ENCODE measurements around the gene USP12. TPM values are rescaled to one million over a fixed set of nuclear protein-coding genes. Genes with fewer than 3 reads are reported as not detected.
A peak's percentile ranks its signal among the peaks of the same experiment; 100 is the strongest.

The USP12 gene
- total and polyA plus RNA-seq, 10 donors = 13.3 to 37.3 (median 28.3) TPM

- intact Hi-C loops (cut with DNase I; ENCODE audit: low total_unique reads) = no loop called here
- H3K27ac ChIP-seq = peak overlapping the region in 5 of 8 donors; percentile 48 to 77 (median 67)
- no peaks in the 10 kb centered on the region for H3K9me3 ChIP-seq
- H3K36me3 ChIP-seq = no peaks in the 10 kb centered on the region
- peak overlapping the region in 1 of 8 donors; percentile 23 for H3K4me3 ChIP-seq
- DNase-seq = no peak
- no peaks in the 10 kb centered on the region for H3K27me3 ChIP-seq (replicated peaks in 1 of 7)
- TF ChIP-seq POLR2A (IDR thresholded peaks at IDR 0.05) (no peak), POLR2AphosphoS5 (IDR thresholded peaks at IDR 0.05) (peak in 2 of 3 donors; percentile 23 to 54)
- H3K4me1 ChIP-seq = peaks cover 0 to 12% (median 0%) of the 10 kb centered on the region in 6 donors
- 67 to 79% (median 72%) methylated on average over 15 of the region's 15 CpGs for WGBS, 5 donors
Observed at GRCh38 chr13:27044837-27045570, 126.6 kb downstream of the USP12 start.

- H3K36me3 ChIP-seq = no peaks in the 10 kb centered on the region
- intact Hi-C loops (cut with DNase I; ENCODE audit: low total_unique reads) = no loop called here
- no peak overlapping the region for H3K27ac ChIP-seq
- 44 to 67% (median 63%) methylated on average over 6 of the region's 6 CpGs for WGBS, 5 donors
- no peak for DNase-seq
- H3K9me3 ChIP-seq = no peaks in the 10 kb centered on the region
- no peak overlapping the region for H3K4me3 ChIP-seq
- H3K27me3 ChIP-seq (replicated peaks in 1 of 7) = peaks cover 0 to 4% (median 0%) of the 10 kb centered on the region in 7 donors
- peaks cover 0 to 12% (median 0%) of the 10 kb centered on the region in 6 donors for H3K4me1 ChIP-seq
- TF ChIP-seq POLR2AphosphoS5 (IDR thresholded peaks at IDR 0.05) = no peak
- no peak for TF ChIP-seq POLR2A (IDR thresholded peaks at IDR 0.05)
- TF ChIP-seq, protein P1, sequence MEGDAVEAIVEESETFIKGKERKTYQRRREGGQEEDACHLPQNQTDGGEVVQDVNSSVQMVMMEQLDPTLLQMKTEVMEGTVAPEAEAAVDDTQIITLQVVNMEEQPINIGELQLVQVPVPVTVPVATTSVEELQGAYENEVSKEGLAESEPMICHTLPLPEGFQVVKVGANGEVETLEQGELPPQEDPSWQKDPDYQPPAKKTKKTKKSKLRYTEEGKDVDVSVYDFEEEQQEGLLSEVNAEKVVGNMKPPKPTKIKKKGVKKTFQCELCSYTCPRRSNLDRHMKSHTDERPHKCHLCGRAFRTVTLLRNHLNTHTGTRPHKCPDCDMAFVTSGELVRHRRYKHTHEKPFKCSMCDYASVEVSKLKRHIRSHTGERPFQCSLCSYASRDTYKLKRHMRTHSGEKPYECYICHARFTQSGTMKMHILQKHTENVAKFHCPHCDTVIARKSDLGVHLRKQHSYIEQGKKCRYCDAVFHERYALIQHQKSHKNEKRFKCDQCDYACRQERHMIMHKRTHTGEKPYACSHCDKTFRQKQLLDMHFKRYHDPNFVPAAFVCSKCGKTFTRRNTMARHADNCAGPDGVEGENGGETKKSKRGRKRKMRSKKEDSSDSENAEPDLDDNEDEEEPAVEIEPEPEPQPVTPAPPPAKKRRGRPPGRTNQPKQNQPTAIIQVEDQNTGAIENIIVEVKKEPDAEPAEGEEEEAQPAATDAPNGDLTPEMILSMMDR (IDR thresholded peaks at IDR 0.05 in 8 of 11, conservative IDR thresholded peaks at IDR 0.05 in 3 of 11) = no peak
Observed at GRCh38 chr13:27043013-27043412, 128.6 kb downstream of the USP12 start.

DNA sequence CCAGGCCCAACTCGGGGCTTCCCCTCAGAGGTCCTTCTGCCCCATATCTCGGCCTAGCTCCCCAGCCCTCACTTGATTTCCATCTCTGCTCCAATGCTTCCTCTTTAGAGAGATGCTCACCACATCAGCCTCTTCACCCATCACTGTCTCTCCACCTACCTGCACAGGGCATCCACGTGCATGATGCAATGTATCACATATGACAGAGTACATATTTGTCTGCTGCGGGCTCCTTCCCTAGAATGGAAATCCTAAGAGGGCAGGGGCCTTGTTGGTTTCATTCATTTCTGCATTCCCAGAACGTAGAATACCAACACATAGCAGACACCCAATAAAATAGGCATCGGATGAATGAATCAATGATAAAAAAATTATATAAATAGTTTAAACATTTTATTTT lies 130.3 kb downstream of the USP12 start:
- DNase-seq = no peak
- Histone ChIP-seq H3K4me1 (peaks cover 0 to 12% (median 0%) of the 10 kb centered on the region in 6 donors), H3K4me3 (no peak overlapping the region), H3K9me3 (no peaks in the 10 kb centered on the region), H3K36me3 (no peaks in the 10 kb centered on the region), H3K27me3 (replicated peaks in 1 of 7) (peaks cover 0 to 9% (median 0%) of the 10 kb centered on the region in 7 donors), H3K27ac (no peak overlapping the region)
- WGBS, 5 donors = 80 to 89% (median 82%) methylated on average over 6 of the region's 6 CpGs
- TF ChIP-seq, protein P1 (IDR thresholded peaks at IDR 0.05 in 8 of 11, conservative IDR thresholded peaks at IDR 0.05 in 3 of 11) = no peak
- TF ChIP-seq POLR2AphosphoS5 (IDR thresholded peaks at IDR 0.05) (no peak), POLR2A (IDR thresholded peaks at IDR 0.05) (no peak)
- intact Hi-C loops (cut with DNase I; ENCODE audit: low total_unique reads) = no loop called here

DNA sequence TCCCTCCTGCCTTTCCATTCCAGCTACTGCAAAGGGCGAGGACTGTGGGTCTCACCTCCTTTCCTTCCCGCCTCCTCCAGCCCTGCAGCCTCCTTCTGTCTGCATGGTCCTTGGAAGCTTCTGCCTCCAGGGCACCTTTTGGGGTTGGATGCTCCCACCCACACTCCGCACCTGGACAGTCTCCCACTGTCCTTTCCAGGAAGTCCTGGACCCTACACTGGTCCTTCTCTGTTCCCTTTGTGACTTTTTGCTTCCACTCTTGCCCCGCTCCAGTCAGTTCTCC lies 130.8 kb downstream of the USP12 start:
- no peak for DNase-seq
- no peaks in the 10 kb centered on the region for H3K36me3 ChIP-seq
- intact Hi-C loops (cut with DNase I; ENCODE audit: low total_unique reads) = no loop called here
- H3K4me3 ChIP-seq = no peak overlapping the region
- peaks cover 0 to 9% (median 0%) of the 10 kb centered on the region in 7 donors for H3K27me3 ChIP-seq (replicated peaks in 1 of 7)
- H3K4me1 ChIP-seq = peaks cover 0 to 12% (median 0%) of the 10 kb centered on the region in 6 donors
- H3K9me3 ChIP-seq = no peaks in the 10 kb centered on the region
- no peak for TF ChIP-seq POLR2A (IDR thresholded peaks at IDR 0.05)
- TF ChIP-seq POLR2AphosphoS5 (IDR thresholded peaks at IDR 0.05) = no peak
- TF ChIP-seq, protein P1 (IDR thresholded peaks at IDR 0.05 in 8 of 11, conservative IDR thresholded peaks at IDR 0.05 in 3 of 11) = no peak
- 94 to 98% (median 98%) methylated on average over 4 of the region's 4 CpGs for WGBS, 5 donors
- H3K27ac ChIP-seq = no peak overlapping the region
